GM18498 (cell line): ENCODE results near the gene CFAP77.
A peak's percentile ranks its signal among the peaks of the same experiment; 100 is the strongest.
"Not testable (repeated sequence)": the region's sequence is repeated elsewhere in the genome, so short reads cannot be mapped to it uniquely, and the experiment has no call there.

ENCODE experiments used
- ATAC-seq: cut with Tn5 transposase; IDR thresholded peaks from one replicate; pipeline ENCODE4 v1.9.1; 2021; ENCODE audit warnings: mild to moderate bottlenecking, moderate library complexity; ENCODE audit not compliant: unreplicated experiment

Gene CFAP77

GRCh38 chr9:132409828-132410528 lies at the start of gene CFAP77:
Gene CFAP77 (plus strand): TSS chr9:132410211. CDS start chr9:132410272, 61 bp downstream.
- peak; percentile 38 for ATAC-seq

- ATAC-seq: no peak
These were observed 45.9 kb upstream of the CFAP77 start for GRCh38 chr9:132364068-132364467.

DNA sequence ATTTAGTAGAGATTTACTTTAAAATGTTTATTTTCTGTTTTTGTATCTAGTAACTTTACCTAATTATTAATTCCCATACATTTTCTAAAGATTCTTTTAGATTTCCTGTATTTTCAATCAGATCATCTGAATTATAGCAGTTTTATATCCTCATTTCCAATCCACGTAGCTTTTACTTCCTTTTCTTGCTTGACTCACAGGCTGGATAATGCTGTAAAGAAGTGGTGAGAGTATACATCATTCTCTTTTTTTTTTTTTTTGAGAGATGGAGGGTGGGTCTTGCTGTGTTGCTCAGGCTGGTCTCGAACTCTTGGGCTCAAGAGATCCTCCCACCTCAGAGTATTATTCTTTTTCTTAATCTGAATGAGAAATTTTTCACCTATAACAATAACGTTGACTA lies 44.0 kb upstream of the CFAP77 start:
- ATAC-seq: no peak

- ATAC-seq: no peak
These were observed 43.5 kb upstream of the CFAP77 start for GRCh38 chr9:132366481-132366880.

GRCh38 chr9:132367613-132368313 lies 42.2 kb upstream of the CFAP77 start:
- ATAC-seq: no peak

DNA sequence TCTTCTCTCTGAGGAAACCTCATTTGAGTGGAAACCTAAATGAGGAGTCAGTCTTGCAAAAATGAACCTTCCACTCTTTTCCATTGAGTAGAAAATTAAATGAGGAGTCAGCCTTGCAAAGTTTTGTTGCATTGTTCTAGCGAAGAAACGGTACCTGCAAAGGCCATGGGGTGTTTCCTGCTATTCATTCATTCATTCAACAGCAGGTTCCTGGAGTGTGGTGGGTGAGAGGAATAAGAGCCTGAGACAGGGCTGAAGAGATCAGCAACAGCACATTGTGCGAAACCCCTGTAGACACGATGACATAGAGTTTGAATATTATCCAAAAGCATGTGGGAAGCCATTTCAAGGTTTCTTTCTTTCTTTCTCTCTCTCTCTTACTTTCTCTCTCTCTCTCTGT lies 40.6 kb upstream of the CFAP77 start:
- no peak for ATAC-seq

GRCh38 chr9:132370592-132370991 lies 39.4 kb upstream of the CFAP77 start:
- ATAC-seq: no peak

GRCh38 chr9:132372177-132373095 lies 37.6 kb upstream of the CFAP77 start:
- no peak for ATAC-seq

DNA sequence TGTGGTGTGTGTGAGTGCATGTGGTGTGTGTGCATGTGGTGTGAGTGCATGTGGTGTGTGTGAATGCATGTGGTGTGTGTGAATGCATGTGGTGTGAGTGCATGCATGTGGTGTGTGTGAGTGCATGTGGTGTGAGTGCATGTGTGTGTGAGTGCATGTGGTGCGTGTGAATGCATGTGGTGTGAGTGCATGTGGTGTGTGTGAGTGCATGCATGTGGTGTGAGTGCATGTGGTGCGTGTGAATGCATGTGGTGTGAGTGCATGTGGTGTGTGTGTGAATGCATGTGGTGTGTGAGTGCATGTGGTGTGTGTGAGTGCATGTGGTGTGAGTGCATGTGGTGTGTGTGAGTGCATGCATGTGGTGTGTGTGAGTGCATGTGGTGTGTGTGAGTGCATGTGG lies 32.2 kb upstream of the CFAP77 start:
- not testable (repeated sequence) for ATAC-seq

DNA sequence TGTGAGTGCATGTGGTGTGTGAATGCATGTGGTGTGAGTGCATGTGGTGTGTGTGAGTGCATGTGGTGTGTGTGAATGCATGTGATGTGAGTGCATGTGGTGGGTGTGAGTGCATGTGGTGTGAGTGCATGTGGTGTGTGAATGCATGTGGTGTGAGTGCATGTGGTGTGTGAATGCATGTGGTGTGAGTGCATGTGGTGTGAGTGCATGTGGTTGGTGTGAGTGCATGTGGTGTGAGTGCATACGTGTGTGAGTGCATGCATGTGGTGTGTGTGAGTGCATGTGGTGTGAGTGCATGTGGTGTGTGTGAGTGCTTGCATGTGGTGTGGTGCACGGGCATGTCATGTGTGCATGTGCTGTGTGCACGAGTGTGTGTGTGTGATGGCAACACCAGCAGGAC lies 31.6 kb upstream of the CFAP77 start:
- ATAC-seq: not testable (repeated sequence)

DNA sequence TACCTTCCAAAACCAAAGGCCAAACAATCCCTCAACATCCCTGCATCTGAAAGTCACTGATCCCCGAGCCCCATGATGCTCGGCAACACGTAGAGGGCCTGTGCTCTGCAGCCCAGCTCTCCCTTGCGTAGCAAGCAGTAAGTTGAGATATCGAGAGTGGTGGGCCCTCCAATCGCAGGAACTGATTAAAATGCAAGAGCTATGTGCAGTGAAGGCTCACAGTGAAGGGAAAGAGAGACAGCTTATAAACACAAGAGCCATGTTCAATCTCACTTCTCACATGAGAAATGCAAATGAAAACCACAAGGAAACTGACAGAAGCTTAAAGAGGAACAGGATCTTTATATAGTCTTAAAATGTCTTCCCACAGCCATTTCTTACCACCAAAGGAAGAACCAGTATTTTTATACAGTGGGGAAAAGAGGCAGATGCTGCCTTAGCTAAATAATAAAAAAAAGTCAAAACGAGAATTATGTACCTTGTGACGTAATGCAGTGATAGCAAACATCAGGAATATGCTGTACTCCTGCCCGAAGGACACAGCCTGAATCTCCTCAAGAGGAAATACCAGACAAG lies 28.0 kb upstream of the CFAP77 start:
- ATAC-seq: peak; percentile 66

DNA sequence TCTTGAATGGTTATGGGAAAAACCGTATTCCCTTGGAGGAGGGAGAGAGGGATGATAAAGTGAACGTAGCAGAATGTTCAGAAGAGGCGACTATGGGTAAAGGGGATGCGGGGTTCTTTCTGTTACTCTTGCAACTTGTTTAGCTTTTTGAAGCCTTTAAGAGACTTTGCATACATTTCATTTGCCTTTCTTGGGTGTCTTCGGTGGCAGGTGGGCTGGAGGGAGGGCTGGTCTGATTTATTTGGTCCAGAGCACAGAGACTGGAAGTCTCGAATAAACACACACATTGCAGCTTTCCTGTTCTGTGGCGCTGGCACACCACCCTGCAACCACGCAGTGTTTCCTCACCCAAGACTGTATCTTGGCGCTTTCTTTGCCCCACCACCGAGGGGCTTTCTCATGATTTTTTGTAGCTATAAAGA lies 26.5 kb upstream of the CFAP77 start:
- peak; percentile 49 for ATAC-seq

DNA sequence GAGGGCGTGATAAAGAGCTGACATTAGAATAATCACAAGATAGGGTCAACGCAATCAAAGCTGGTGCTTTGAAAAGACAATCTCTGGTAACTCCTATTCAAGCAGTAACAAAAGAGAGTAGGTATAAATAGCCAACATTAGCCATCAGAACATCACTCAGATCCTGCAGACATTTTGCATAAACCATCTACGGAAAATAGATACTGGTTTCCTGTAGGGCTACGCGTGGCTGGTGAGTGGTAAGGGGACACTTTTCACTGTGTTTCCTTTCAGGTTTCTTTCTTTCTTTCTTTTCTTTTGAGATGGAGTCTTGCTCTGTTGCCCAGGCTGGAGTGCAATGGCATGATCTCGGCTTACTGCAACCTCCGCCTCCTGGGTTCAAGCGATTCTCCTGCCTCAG lies 25.6 kb upstream of the CFAP77 start:
- ATAC-seq: peak; percentile 38

- ATAC-seq: no peak
These were observed 22.9 kb upstream of the CFAP77 start for GRCh38 chr9:132387133-132387532.

GRCh38 chr9:132390966-132391365 lies 19.0 kb upstream of the CFAP77 start:
- ATAC-seq: no peak

DNA sequence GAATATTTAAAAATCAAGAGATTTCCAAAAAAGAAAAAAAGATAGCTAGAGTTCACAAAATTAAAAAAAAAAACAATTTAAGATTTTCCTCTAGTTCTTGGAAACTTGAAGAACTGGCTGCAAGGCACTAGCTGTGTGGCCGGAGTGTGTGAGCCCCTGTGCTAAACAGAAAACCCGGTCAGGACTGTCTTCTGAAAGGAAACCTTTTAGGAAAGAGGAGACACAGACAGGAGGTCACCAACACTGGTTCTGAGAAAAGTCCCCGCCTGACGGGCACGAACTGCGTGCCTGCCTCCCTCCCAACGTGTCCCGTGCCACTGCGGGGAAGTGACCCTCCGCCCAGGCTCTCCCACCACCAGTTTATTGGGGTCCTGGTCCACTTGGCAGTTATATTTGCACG lies 18.6 kb upstream of the CFAP77 start:
- no peak for ATAC-seq

- ATAC-seq: no peak
These were observed 14.5 kb upstream of the CFAP77 start for GRCh38 chr9:132395560-132395959.

DNA sequence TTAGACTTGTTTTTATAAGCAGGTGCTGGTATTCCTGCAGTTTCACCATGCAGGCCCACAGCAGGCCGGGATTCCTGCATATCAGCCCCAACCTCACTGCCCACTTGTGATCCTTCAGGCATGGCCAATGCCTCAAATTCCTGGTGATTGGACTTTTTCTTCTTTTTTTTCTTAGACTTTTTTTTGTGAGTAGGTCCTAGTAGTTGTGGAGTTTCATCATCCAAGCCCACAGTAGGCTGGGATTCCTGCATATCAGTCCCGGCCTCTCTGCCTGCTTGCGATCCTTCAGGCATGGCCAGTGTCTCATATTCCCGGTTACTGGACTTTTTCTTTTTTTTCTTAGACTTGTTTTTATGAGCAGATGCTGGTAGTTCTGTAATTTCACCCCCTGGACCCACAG lies 8.2 kb upstream of the CFAP77 start:
- ATAC-seq: no peak

DNA sequence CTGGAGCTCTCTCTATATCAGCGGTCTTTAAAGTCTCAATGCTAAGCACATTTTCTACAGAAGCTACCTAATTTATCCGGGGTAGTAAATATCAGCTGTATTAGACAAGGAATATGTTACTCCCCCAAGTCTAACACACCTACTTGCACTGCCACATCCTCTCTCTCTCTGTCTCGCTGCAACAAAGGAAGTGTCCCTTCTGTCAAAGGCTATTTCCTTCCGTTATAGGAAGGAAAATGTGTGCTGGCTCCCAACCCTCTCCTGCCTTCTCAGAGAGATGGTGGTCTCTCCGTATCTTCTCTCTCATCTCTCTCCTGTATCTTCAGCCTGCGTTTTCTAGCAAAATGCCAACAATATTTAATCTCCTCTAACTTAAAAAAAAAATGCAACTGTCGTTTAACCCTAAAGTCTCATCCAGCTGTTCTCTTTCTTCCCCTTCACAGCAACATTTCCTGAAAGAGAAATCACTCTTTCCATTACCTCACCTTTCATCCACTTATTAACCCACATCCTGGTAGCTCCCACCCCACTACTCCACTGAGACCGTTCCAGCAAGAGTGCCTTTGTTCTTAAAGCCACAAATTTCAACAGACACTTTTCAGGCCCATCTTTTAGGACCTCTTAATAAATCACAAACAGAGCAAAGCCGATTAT lies 5.7 kb upstream of the CFAP77 start:
- ATAC-seq: no peak

- peak; percentile 86 for ATAC-seq
These were observed 3.4 kb upstream of the CFAP77 start, which contains the start of gene TTF1 for GRCh38 chr9:132406554-132407122. Gene TTF1 (minus strand): TSS chr9:132406840. CDS start chr9:132402821, 4,019 bp downstream.
